Measurements from ENCODE around the gene RAX2.
A peak's percentile ranks its signal among the peaks of the same experiment; 100 is the strongest.

Gene RAX2

DNA sequence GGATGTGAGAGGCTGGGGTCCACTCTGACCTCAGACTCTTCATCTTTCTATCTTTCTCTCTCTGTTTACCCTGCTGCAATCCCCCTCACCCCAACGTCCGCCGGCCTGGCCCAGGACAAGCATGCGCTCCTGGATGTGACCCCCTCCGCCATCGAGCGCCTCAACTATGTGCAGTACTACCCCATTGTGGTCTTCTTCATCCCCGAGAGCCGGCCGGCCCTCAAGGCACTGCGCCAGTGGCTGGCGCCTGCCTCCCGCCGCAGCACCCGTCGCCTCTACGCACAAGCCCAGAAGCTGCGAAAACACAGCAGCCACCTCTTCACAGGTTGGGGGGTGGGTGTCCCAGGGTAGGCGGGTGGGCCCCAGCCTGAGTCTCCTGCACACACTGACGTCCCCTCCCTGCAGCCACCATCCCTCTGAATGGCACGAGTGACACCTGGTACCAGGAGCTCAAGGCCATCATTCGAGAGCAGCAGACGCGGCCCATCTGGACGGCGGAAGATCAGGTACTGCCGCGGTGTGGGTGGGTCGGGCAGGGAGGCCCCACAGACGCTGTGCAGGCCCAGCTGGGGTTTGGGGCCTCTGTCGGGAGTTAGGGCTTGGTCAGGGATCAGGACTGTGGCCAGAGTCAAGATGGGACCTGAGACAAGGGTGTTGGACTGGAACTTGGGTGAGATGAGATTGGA is 25.5 kb downstream of the RAX2 start:
- TF ChIP-seq SP1 (IDR thresholded peaks at IDR 0.05) (no peak), CTBP1 (IDR thresholded peaks at IDR 0.05; ENCODE audit: borderline replicate concordance) (no peak), SUZ12 (IDR thresholded peaks at IDR 0.05) (no peak), FOXA1 (IDR thresholded peaks at IDR 0.05) (no peak), ZNF384 (IDR thresholded peaks at IDR 0.05) (no peak), L3MBTL2 (conservative IDR thresholded peaks at IDR 0.05) (no peak), NFRKB (IDR thresholded peaks at IDR 0.05) (no peak), BHLHE40 (IDR thresholded peaks at IDR 0.05; ENCODE audit: borderline replicate concordance) (no peak), ELF4 (IDR thresholded peaks at IDR 0.05) (no peak), FOXM1 (IDR thresholded peaks at IDR 0.05; ENCODE audit: borderline replicate concordance) (no peak), FOXK2 (IDR thresholded peaks at IDR 0.05) (no peak), ARNT (IDR thresholded peaks at IDR 0.05) (no peak), HDGF (IDR thresholded peaks at IDR 0.05; ENCODE audit: borderline replicate concordance) (no peak), LEF1 (IDR thresholded peaks at IDR 0.05; ENCODE audit: borderline replicate concordance) (no peak)
- TF ChIP-seq, protein P1, sequence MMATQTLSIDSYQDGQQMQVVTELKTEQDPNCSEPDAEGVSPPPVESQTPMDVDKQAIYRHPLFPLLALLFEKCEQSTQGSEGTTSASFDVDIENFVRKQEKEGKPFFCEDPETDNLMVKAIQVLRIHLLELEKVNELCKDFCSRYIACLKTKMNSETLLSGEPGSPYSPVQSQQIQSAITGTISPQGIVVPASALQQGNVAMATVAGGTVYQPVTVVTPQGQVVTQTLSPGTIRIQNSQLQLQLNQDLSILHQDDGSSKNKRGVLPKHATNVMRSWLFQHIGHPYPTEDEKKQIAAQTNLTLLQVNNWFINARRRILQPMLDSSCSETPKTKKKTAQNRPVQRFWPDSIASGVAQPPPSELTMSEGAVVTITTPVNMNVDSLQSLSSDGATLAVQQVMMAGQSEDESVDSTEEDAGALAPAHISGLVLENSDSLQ (IDR thresholded peaks at IDR 0.05): no peak
- ChIA-PET CTCF (no interaction called here), POLR2A (interaction anchor here (1.7 kb wide), 1 partner anchor 16 kb away, joined by 8 read pairs; the partner anchor contains the start of gene MRPL54)
- DNase-seq (ENCODE audit: extremely low spot score): no peak

DNA sequence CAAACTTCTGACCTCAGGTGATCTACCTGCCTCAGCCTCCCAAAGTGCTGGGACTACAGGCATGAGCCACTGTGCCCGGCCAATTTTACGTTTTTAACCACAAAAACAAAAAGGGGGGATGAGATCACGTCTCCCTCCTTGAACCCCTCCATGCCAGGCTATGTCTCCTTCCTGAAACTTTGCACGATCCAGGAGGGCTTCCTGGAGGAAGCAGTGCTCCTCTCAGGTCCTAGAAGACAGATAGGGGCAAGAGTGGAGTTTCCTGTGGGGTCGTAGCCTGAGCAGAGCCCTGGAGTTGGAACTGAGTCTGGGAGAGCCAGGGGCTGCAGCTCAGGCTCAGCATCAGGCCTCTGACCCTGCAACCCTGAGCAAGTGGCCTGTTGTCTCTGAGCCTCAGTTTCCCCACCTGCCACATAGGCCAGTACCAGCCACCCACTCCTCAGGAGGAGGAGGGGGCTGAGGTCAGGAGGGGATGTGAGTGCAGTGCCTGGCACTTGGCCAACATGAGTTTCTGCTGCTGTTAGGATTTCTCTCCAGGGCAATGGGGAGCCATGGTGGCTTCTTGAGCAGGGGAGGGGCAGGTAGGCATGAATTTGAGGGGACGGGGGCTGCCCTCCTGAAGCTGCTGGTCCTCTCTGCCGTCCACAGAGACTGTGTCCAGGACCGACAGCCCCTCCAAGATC is 26.5 kb downstream of the RAX2 start:
- POLR2A ChIA-PET: interaction anchor here (1.5 to 1.7 kb wide), 2 partner anchors 17 kb away, joined by 3 to 8 read pairs; partner anchors contain the start of gene MRPL54
- no peak for DNase-seq (ENCODE audit: extremely low spot score)
- CTCF ChIA-PET: no interaction called here
- TF ChIP-seq SP1 (IDR thresholded peaks at IDR 0.05) (no peak), SUZ12 (IDR thresholded peaks at IDR 0.05) (no peak), FOXM1 (IDR thresholded peaks at IDR 0.05; ENCODE audit: borderline replicate concordance) (no peak), ELF4 (IDR thresholded peaks at IDR 0.05) (no peak), FOXA1 (IDR thresholded peaks at IDR 0.05) (no peak), NFRKB (IDR thresholded peaks at IDR 0.05) (no peak), ARNT (IDR thresholded peaks at IDR 0.05) (no peak), FOXK2 (IDR thresholded peaks at IDR 0.05) (no peak), L3MBTL2 (conservative IDR thresholded peaks at IDR 0.05) (no peak), LEF1 (IDR thresholded peaks at IDR 0.05; ENCODE audit: borderline replicate concordance) (no peak), TARDBP (IDR thresholded peaks at IDR 0.05) (no peak), CTBP1 (IDR thresholded peaks at IDR 0.05; ENCODE audit: borderline replicate concordance) (no peak)
- TF ChIP-seq, protein P1 (IDR thresholded peaks at IDR 0.05): no peak

DNA sequence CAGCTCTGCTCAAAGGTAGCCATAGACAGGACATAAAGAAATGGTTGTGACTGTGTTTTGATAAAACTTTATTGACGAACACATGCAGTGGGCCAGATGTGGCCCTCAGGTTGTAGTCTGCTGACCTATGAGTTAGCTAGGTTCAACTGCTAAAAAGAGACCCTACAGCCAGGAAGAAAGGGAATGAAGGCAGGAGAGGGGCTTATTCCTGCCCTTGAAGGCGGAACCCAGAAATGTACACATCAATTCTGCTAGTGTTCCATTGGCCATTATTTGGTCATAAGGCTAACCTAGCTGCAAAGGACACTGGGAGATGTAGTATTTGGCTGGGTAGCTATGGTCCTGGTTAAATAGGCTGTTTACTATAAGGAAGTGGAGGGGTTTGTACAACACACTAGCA is 28.5 kb downstream of the RAX2 start:
- CTCF ChIA-PET: no interaction called here
- TF ChIP-seq HDGF (IDR thresholded peaks at IDR 0.05; ENCODE audit: borderline replicate concordance) (no peak), ELF4 (IDR thresholded peaks at IDR 0.05) (no peak), ZNF384 (IDR thresholded peaks at IDR 0.05) (no peak), FOXK2 (IDR thresholded peaks at IDR 0.05) (no peak), L3MBTL2 (conservative IDR thresholded peaks at IDR 0.05) (no peak), FOXM1 (IDR thresholded peaks at IDR 0.05; ENCODE audit: borderline replicate concordance) (no peak), BHLHE40 (IDR thresholded peaks at IDR 0.05; ENCODE audit: borderline replicate concordance) (no peak), ARNT (IDR thresholded peaks at IDR 0.05) (no peak), SUZ12 (IDR thresholded peaks at IDR 0.05) (no peak), LEF1 (IDR thresholded peaks at IDR 0.05; ENCODE audit: borderline replicate concordance) (no peak), TARDBP (IDR thresholded peaks at IDR 0.05) (no peak), CTBP1 (IDR thresholded peaks at IDR 0.05; ENCODE audit: borderline replicate concordance) (no peak), NFRKB (IDR thresholded peaks at IDR 0.05) (no peak), FOXA1 (IDR thresholded peaks at IDR 0.05) (no peak), SP1 (IDR thresholded peaks at IDR 0.05) (no peak)
- TF ChIP-seq, protein P1 (IDR thresholded peaks at IDR 0.05): no peak
- POLR2A ChIA-PET: interaction anchor here (1.1 kb wide), 1 partner anchor 19 kb away, joined by 7 read pairs; the partner anchor contains the start of gene MRPL54
- peak; percentile 59 for DNase-seq (ENCODE audit: extremely low spot score)

DNA sequence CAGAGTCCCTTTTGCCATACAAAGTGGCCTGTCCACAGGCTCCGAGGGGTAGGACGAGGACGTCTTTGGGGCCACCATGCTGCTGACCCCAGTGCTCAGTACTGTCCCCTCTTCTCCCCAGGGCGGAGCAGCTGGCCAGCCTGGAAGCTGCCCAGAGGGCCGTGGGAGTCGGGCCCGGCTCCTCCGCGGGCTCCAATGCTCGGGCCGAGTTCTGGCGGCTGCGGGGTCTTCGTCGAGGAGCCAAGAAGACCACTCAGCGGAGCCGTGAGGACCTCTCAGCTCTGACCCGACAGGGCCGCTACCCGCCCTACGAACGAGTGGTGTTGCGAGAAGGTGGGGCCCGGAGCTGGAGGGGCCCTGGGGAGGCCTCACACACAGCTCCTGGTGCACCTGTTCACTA is 31.6 kb downstream of the RAX2 start:
- no peak for DNase-seq (ENCODE audit: extremely low spot score)
- no peak for TF ChIP-seq ZNF384 (IDR thresholded peaks at IDR 0.05)
- no peak for TF ChIP-seq LEF1 (IDR thresholded peaks at IDR 0.05; ENCODE audit: borderline replicate concordance)
- no peak for TF ChIP-seq ELF4 (IDR thresholded peaks at IDR 0.05)
- TF ChIP-seq NFRKB (IDR thresholded peaks at IDR 0.05): no peak
- no peak for TF ChIP-seq SUZ12 (IDR thresholded peaks at IDR 0.05)
- ChIA-PET CTCF (no interaction called here), POLR2A (interaction anchor here (3.2 kb wide), 1 partner anchor 22 kb away, joined by 15 read pairs; the partner anchor contains the start of gene MRPL54)

DNA sequence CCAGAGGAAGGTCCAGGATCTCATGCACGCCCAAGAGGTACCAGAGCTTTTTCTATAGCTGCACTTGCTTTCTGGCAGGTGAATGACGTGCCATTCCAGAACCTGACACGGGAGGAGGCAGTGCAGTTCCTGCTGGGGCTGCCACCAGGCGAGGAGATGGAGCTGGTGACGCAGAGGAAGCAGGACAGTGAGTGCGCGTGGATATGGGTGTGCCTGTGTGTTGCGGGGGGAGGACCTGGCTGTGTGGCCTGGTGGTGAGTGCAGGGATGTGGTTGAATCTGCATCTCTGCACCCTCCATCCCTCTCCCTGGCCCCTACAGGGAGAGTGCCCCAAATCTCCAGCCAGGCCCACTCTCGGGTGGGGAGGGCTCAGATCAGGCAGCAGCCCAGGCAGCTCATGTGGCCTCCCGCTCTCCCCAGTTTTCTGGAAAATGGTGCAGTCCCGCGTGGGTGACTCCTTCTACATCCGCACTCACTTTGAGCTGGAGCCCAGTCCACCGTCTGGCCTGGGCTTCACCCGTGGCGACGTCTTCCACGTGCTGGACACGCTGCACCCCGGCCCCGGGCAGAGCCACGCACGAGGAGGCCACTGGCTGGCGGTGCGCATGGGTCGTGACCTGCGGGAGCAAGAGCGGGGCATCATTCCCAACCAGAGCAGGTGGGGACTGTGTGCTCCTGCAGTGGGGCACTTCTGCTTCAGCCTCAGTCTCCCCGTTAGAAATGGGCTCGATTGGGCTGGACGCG is 33.4 kb downstream of the RAX2 start:
- ChIA-PET CTCF (no interaction called here), POLR2A (interaction anchor here (1.1 to 1.7 kb wide), 2 partner anchors 23 to 24 kb away, joined by 3 to 7 read pairs; partner anchors contain the start of gene APBA3)
- TF ChIP-seq TARDBP (IDR thresholded peaks at IDR 0.05) (no peak), CTBP1 (IDR thresholded peaks at IDR 0.05; ENCODE audit: borderline replicate concordance) (no peak), ARNT (IDR thresholded peaks at IDR 0.05) (no peak), FOXA1 (IDR thresholded peaks at IDR 0.05) (no peak), LEF1 (IDR thresholded peaks at IDR 0.05; ENCODE audit: borderline replicate concordance) (no peak), BHLHE40 (IDR thresholded peaks at IDR 0.05; ENCODE audit: borderline replicate concordance) (no peak), NFRKB (IDR thresholded peaks at IDR 0.05) (no peak), L3MBTL2 (conservative IDR thresholded peaks at IDR 0.05) (no peak), FOXM1 (IDR thresholded peaks at IDR 0.05; ENCODE audit: borderline replicate concordance) (no peak), HDGF (IDR thresholded peaks at IDR 0.05; ENCODE audit: borderline replicate concordance) (no peak), FOXK2 (IDR thresholded peaks at IDR 0.05) (no peak), SUZ12 (IDR thresholded peaks at IDR 0.05) (no peak), ELF4 (IDR thresholded peaks at IDR 0.05) (no peak), ZNF384 (IDR thresholded peaks at IDR 0.05) (no peak)
- TF ChIP-seq, protein P1 (IDR thresholded peaks at IDR 0.05): no peak
- no peak for DNase-seq (ENCODE audit: extremely low spot score)
